Endothelial cell of umbilical vein (primary cell): ENCODE results near the gene LEMD1.

Source experiments
- EZH2 ChIP-seq: IDR thresholded peaks from 2 replicates; pipeline ENCODE4 v1.6.1; 2012; ENCODE audit warnings: borderline replicate concordance, low read depth, mild to moderate bottlenecking, moderate library complexity, low read length, inconsistent platforms; ENCODE audit not compliant: severe bottlenecking
- POLR2A ChIP-seq: IDR thresholded peaks from 2 replicates; pipeline ENCODE4 v1.6.1; 2012; ENCODE audit warnings: low read depth, mild to moderate bottlenecking, control low read depth, low read length
- TF ChIP-seq, protein P1 (sequence below), 2 donors: IDR thresholded peaks; 1 replicate in 1 of 2; 2 replicates in 1 of 2; pipeline ENCODE4 v1.5.1; 2011; ENCODE audit warnings: low read length in 2 of 2, mild to moderate bottlenecking in 2 of 2, moderate library complexity in 2 of 2, control low read depth in 1 of 2, inconsistent platforms in 1 of 2, low read depth in 1 of 2; ENCODE audit not compliant: insufficient read depth in 1 of 2; ENCODE audit errors: extremely low read depth in 1 of 2
- TF ChIP-seq, protein P2 (sequence below): IDR thresholded peaks from 2 replicates; pipeline ENCODE4 v1.6.1; 2011; ENCODE audit not compliant: insufficient read depth, insufficient read length

GRCh38 chr1:205421798-205422197 is at the start of gene LEMD1:
- TF ChIP-seq, protein P1, sequence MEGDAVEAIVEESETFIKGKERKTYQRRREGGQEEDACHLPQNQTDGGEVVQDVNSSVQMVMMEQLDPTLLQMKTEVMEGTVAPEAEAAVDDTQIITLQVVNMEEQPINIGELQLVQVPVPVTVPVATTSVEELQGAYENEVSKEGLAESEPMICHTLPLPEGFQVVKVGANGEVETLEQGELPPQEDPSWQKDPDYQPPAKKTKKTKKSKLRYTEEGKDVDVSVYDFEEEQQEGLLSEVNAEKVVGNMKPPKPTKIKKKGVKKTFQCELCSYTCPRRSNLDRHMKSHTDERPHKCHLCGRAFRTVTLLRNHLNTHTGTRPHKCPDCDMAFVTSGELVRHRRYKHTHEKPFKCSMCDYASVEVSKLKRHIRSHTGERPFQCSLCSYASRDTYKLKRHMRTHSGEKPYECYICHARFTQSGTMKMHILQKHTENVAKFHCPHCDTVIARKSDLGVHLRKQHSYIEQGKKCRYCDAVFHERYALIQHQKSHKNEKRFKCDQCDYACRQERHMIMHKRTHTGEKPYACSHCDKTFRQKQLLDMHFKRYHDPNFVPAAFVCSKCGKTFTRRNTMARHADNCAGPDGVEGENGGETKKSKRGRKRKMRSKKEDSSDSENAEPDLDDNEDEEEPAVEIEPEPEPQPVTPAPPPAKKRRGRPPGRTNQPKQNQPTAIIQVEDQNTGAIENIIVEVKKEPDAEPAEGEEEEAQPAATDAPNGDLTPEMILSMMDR (IDR thresholded peaks at IDR 0.05; ENCODE audit: extremely low read depth in 1 of 2, insufficient read depth in 1 of 2, low read depth in 1 of 2, low read length in 2 of 2): no peak
- TF ChIP-seq, protein P2, sequence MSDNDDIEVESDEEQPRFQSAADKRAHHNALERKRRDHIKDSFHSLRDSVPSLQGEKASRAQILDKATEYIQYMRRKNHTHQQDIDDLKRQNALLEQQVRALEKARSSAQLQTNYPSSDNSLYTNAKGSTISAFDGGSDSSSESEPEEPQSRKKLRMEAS: no peak
- no peak for TF ChIP-seq EZH2
- TF ChIP-seq POLR2A: no peak
